ENCODE results near the gene RPRD1A. TPM values are rescaled to one million over a fixed set of nuclear protein-coding genes. Genes with fewer than 3 reads are reported as not detected.
"Not testable (repeated sequence)": the region's sequence is repeated elsewhere in the genome, so short reads cannot be mapped to it uniquely, and the experiment has no call there.

The RPRD1A gene
- total and polyA plus RNA-seq, 2 donors from 2014 or later: 25.9 to 42.4 TPM

DNA sequence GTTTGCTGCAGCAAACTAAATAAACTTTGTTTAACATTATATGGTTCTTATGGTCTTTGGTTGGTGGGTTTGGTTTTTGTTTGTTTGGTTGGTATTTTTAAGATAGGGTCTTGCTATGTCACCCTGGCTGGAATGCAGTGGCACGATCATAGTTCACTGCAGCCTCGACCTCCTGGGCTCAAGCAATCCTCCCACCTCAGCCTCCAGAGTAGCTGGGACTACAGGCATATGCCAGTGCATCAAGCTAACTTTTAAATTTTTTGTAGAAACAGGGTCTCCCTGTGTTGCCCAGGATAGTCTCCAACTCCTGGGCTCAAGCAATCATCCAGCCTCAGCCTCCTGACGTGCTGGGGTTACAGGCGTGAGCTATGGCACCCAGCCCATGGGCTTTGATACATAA lies 7.1 kb upstream of the RPRD1A start:
- FAIRE-seq: no peak

DNA sequence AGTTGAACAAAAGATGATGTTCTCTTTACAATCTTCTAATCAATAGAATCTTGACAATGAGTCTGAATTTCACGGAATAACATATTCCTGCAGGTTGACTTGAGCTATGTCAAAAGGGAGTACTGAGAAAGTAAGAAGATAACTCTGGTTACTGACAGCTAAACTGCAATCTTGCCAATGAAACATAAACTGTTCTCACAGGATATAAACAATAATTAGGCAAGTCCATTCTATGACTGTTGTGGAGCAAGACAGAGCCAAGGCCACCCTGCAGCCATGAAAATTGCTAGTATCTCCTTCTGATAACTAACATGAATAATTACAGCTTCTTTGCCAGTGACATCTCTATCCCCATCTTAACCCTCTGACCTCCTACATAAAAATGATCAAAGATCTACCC lies 6.3 kb upstream of the RPRD1A start:
- H3K4me1 ChIP-seq (ENCODE audit: control insufficient read depth in 2 of 3, insufficient read depth in 2 of 3, low read depth in 1 of 3, low read length in 3 of 3): no peaks in the 10 kb centered on the region
- TF ChIP-seq, protein P1, sequence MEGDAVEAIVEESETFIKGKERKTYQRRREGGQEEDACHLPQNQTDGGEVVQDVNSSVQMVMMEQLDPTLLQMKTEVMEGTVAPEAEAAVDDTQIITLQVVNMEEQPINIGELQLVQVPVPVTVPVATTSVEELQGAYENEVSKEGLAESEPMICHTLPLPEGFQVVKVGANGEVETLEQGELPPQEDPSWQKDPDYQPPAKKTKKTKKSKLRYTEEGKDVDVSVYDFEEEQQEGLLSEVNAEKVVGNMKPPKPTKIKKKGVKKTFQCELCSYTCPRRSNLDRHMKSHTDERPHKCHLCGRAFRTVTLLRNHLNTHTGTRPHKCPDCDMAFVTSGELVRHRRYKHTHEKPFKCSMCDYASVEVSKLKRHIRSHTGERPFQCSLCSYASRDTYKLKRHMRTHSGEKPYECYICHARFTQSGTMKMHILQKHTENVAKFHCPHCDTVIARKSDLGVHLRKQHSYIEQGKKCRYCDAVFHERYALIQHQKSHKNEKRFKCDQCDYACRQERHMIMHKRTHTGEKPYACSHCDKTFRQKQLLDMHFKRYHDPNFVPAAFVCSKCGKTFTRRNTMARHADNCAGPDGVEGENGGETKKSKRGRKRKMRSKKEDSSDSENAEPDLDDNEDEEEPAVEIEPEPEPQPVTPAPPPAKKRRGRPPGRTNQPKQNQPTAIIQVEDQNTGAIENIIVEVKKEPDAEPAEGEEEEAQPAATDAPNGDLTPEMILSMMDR (IDR thresholded peaks at IDR 0.05; ENCODE audit: borderline replicate concordance, extremely low read depth, insufficient read depth): no peak
- no peaks in the 10 kb centered on the region for H3K27me3 ChIP-seq (ENCODE audit: control insufficient read depth, insufficient read depth, low read length)
- H3K9ac ChIP-seq (ENCODE audit: low read length in 3 of 3): no peak overlapping the region
- no peak overlapping the region for H3K27ac ChIP-seq (ENCODE audit: low read depth in 2 of 2, low read length in 2 of 2)
- no peak for FAIRE-seq
- H3K36me3 ChIP-seq (ENCODE audit: control insufficient read depth in 2 of 3, insufficient read depth in 3 of 3, low read length in 3 of 3): no peaks in the 10 kb centered on the region
- DNase-seq: no peak
- no peaks in the 10 kb centered on the region for H3K9me3 ChIP-seq (ENCODE audit: control insufficient read depth in 2 of 3, insufficient read depth in 1 of 3, low read length in 3 of 3)
- intact Hi-C loops (cut with DNase I): no loop called here
- no peak overlapping the region for H3K4me3 ChIP-seq (ENCODE audit: low read length in 3 of 3)

More for the DNA sequence above, 7.1 kb upstream of the RPRD1A start:
- H3K9me3 ChIP-seq (ENCODE audit: control insufficient read depth in 2 of 3, insufficient read depth in 1 of 3, low read length in 3 of 3): no peaks in the 10 kb centered on the region
- intact Hi-C loops (cut with DNase I): no loop called here
- no peak overlapping the region for H3K9ac ChIP-seq (ENCODE audit: low read length in 3 of 3)
- TF ChIP-seq, protein P1 (IDR thresholded peaks at IDR 0.05; ENCODE audit: borderline replicate concordance, extremely low read depth, insufficient read depth): no peak
- no peak overlapping the region for H3K27ac ChIP-seq (ENCODE audit: low read depth in 2 of 2, low read length in 2 of 2)
- no peaks in the 10 kb centered on the region for H3K4me1 ChIP-seq (ENCODE audit: control insufficient read depth in 2 of 3, insufficient read depth in 2 of 3, low read depth in 1 of 3, low read length in 3 of 3)
- H3K36me3 ChIP-seq (ENCODE audit: control insufficient read depth in 2 of 3, insufficient read depth in 3 of 3, low read length in 3 of 3): no peaks in the 10 kb centered on the region
- H3K27me3 ChIP-seq (ENCODE audit: control insufficient read depth, insufficient read depth, low read length): no peaks in the 10 kb centered on the region
- no peak overlapping the region for H3K4me3 ChIP-seq (ENCODE audit: low read length in 3 of 3)
- DNase-seq: no peak

DNA sequence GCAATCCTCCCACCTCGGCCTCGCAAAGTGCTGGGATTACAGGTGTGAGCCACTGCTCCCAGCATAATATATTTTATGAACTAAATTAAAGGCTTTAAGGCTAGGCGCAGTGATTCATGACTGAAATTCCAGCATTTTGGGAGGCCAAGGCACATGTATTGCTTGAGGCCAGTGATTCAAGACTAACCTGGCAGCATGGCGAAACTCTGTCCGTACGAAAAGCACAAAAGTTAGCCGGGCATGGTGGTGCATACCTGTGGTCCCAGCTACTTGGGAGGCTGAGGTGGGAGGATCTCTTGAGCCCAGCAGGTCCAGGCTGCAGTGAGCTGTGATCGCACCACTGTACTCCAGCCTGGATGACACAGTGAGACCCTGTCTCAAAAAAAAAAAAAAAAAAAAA lies 5.0 kb upstream of the RPRD1A start:
- H3K27ac ChIP-seq (ENCODE audit: low read depth in 2 of 2, low read length in 2 of 2); H3K4me3 ChIP-seq (ENCODE audit: low read length in 3 of 3); intact Hi-C loops (cut with DNase I); H3K27me3 ChIP-seq (ENCODE audit: control insufficient read depth, insufficient read depth, low read length); H3K4me1 ChIP-seq (ENCODE audit: control insufficient read depth in 2 of 3, insufficient read depth in 2 of 3, low read depth in 1 of 3, low read length in 3 of 3); H3K36me3 ChIP-seq (ENCODE audit: control insufficient read depth in 2 of 3, insufficient read depth in 3 of 3, low read length in 3 of 3); H3K9me3 ChIP-seq (ENCODE audit: control insufficient read depth in 2 of 3, insufficient read depth in 1 of 3, low read length in 3 of 3); DNase-seq; H3K9ac ChIP-seq (ENCODE audit: low read length in 3 of 3); FAIRE-seq: not testable (repeated sequence)

DNA sequence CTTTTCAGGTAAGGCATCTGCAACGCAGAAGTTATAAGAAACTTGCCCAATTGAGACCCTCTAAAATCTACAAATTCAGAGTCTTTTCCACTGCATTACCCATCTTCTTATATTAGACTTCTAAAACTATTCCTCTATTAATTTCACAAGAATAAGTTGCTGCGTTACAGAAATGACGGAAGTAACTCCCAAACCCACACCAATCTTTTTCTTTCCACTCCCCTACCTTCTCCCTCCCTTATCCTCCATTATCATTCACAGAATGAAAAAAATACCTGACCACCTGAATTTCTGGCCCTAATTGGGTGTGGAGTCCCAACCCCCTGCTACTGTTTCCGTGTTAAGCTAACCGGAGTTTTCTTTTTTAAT lies 689 bp downstream of the RPRD1A start:
- intact Hi-C loops (cut with DNase I): no loop called here
- Histone ChIP-seq H3K36me3 (ENCODE audit: control insufficient read depth in 2 of 3, insufficient read depth in 3 of 3, low read length in 3 of 3) (no peaks in the 10 kb centered on the region), H3K4me1 (ENCODE audit: control insufficient read depth in 2 of 3, insufficient read depth in 2 of 3, low read depth in 1 of 3, low read length in 3 of 3) (peaks cover 0 to 5% (median 2%) of the 10 kb centered on the region in 3 donors), H3K27me3 (ENCODE audit: control insufficient read depth, insufficient read depth, low read length) (no peaks in the 10 kb centered on the region), H3K9ac (ENCODE audit: low read length in 3 of 3) (peak overlapping the region; percentile 35 to 96 (median 83)), H3K27ac (ENCODE audit: low read depth in 2 of 2, low read length in 2 of 2) (peak overlapping the region; percentile 94), H3K4me3 (ENCODE audit: low read length in 3 of 3) (peak overlapping the region; percentile 79 to 95 (median 85)), H3K9me3 (ENCODE audit: control insufficient read depth in 2 of 3, insufficient read depth in 1 of 3, low read length in 3 of 3) (no peaks in the 10 kb centered on the region)
- FAIRE-seq (no peak), DNase-seq (peak in 1 of 5 donors; percentile 49)
- TF ChIP-seq, protein P1 (IDR thresholded peaks at IDR 0.05; ENCODE audit: borderline replicate concordance, extremely low read depth, insufficient read depth): no peak
